Testis (tissue), 3 donors: ENCODE data around the gene DNAH6. TPM values are rescaled to one million over a fixed set of nuclear protein-coding genes. Genes with fewer than 3 reads are reported as not detected.

Source experiments
- DNase-seq: peaks from one replicate; pipeline ENCODE4 v3.0.0-alpha.2; 2019
- H3K27ac ChIP-seq, 2 donors: fragments of 200-600 bp; sonication (generic); one replicate each; pipeline ENCODE4 v1.5.1; 2019
- H3K27me3 ChIP-seq: fragments of 200-600 bp; sonication (generic); one replicate; pipeline ENCODE4 v1.5.1; 2019
- H3K36me3 ChIP-seq: fragments of 200-600 bp; sonication (generic); one replicate; pipeline ENCODE4 v1.5.1; 2017; ENCODE audit warnings: low read depth; ENCODE audit errors: missing control alignments
- H3K4me1 ChIP-seq: fragments of 200-600 bp; sonication (generic); one replicate; pipeline ENCODE4 v1.5.1; 2019
- H3K4me3 ChIP-seq, 2 donors: fragments of 200-600 bp; sonication (generic); one replicate each; pipeline ENCODE4 v1.5.1; 2017 to 2019
- H3K9me3 ChIP-seq: fragments of 200-600 bp; sonication (generic); one replicate; pipeline ENCODE4 v1.5.1; 2017
- POLR2A ChIP-seq: fragments of 450-650 bp; IDR thresholded peaks from one replicate; pipeline ENCODE4 v1.6.1; 2017; ENCODE audit warnings: antibody characterized with exemption, mild to moderate bottlenecking, moderate library complexity
- WGBS, 2 donors: methylation state at CpG; one replicate each; pipeline ENCODE4 v1.1.5; 2018; 5-methylcytosine and 5-hydroxymethylcytosine counted together
- intact Hi-C: fragments of 100-400 bp; cut with DNase I; formaldehyde crosslinking; loops from one replicate; pipeline ENCODE4 v1.15.1; 2023; ENCODE audit warnings: low total_unique reads
- polyA plus RNA-seq: library from polyadenylated mRNA; stranded (reverse); fragments of 350-450 nt; fragmentation: Illumina TruSeq; extraction: RNeasy Lipid Tissue Mini Kit (QIAGEN cat#74804); gene quantifications from one replicate; pipeline ENCODE4 v1.2.3, GENCODE V29; 2014; ENCODE audit warnings: low read depth, low replicate concordance; ENCODE audit not compliant: insufficient read depth
- total RNA-seq, 2 donors: library from RNA; depleted of rRNA; stranded (reverse); fragments of >200 nt; gene quantifications; one replicate each; pipeline ENCODE4 v1.2.3, GENCODE V29; 2016
- TF ChIP-seq, protein P1 (sequence below), 3 experiments: fragments of 450-650 bp in 2 of 3; fragments of 200-600 bp in 1 of 3; sonication (generic) in 1 of 3; IDR thresholded peaks; one replicate each; pipeline ENCODE4 v1.5.1; 2016 to 2019; ENCODE audit warnings: antibody characterized with exemption in 3 of 3, mild to moderate bottlenecking in 2 of 3, moderate library complexity in 1 of 3

The DNAH6 gene
- total and polyA plus RNA-seq, 3 donors from 2014 or later, result 7.1 to 18.4 (median 11.8) TPM

DNA sequence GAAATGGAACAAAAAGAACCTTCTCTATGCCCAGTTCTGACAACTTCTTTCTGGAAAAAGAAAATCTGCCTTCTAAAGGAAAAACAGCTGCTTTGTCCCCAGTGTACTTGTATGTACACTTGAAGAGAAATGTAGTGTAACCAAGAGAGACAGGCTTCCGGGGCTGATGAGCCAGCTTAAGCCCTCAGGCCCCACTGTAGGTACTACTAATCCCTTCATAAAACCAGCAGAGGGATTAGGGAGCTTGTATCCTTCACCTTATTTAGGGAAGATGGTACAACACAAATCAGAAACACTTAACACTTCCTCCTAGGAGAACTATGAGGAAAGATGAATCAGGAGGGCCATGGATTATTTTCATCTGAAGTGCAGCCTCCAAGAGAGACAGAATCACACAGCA lies 38.4 kb upstream of the DNAH6 start:
- intact Hi-C loops, result no loop called here
- no peak for DNase-seq
- H3K9me3 ChIP-seq, result no peaks in the 10 kb centered on the region
- H3K27ac ChIP-seq, result no peak overlapping the region
- no peak overlapping the region for H3K4me3 ChIP-seq
- no peaks in the 10 kb centered on the region for H3K36me3 ChIP-seq
- no peak for TF ChIP-seq POLR2A
- TF ChIP-seq, protein P1, sequence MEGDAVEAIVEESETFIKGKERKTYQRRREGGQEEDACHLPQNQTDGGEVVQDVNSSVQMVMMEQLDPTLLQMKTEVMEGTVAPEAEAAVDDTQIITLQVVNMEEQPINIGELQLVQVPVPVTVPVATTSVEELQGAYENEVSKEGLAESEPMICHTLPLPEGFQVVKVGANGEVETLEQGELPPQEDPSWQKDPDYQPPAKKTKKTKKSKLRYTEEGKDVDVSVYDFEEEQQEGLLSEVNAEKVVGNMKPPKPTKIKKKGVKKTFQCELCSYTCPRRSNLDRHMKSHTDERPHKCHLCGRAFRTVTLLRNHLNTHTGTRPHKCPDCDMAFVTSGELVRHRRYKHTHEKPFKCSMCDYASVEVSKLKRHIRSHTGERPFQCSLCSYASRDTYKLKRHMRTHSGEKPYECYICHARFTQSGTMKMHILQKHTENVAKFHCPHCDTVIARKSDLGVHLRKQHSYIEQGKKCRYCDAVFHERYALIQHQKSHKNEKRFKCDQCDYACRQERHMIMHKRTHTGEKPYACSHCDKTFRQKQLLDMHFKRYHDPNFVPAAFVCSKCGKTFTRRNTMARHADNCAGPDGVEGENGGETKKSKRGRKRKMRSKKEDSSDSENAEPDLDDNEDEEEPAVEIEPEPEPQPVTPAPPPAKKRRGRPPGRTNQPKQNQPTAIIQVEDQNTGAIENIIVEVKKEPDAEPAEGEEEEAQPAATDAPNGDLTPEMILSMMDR (IDR thresholded peaks at IDR 0.05), result no peak
- WGBS, 2 donors, result 80 to 94% methylated on average over 1 of the region's 1 CpG
- no peaks in the 10 kb centered on the region for H3K27me3 ChIP-seq
- no peaks in the 10 kb centered on the region for H3K4me1 ChIP-seq

DNA sequence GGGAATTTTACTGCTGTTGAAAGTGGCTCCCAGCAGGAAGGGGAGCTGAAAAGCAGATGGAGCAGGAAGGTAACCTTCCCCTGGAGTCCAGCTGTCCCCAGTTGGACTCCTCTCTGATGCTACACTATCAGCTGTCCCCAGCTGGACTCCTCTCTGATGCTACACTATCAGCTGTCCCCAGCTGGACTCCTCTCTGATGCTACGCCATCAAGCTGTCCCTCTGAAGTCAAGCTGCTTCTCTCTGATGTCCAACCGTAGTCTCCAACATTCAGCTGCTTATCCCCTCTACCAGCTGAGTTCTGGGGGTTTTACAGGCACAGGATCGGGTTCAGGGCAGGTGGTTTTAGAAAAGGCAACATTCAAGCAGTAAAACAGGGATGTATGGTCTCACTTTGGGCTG lies 37.4 kb upstream of the DNAH6 start:
- no peaks in the 10 kb centered on the region for H3K4me1 ChIP-seq
- H3K27me3 ChIP-seq, result no peaks in the 10 kb centered on the region
- 83 to 99% methylated on average over 3 of the region's 3 CpGs for WGBS, 2 donors
- TF ChIP-seq POLR2A, result no peak
- TF ChIP-seq, protein P1 (IDR thresholded peaks at IDR 0.05), result no peak
- DNase-seq, result no peak
- no peak overlapping the region for H3K4me3 ChIP-seq
- intact Hi-C loops, result no loop called here
- H3K36me3 ChIP-seq, result no peaks in the 10 kb centered on the region
- no peak overlapping the region for H3K27ac ChIP-seq
- H3K9me3 ChIP-seq, result no peaks in the 10 kb centered on the region

GRCh38 chr2:84481702-84482101 lies 34.6 kb upstream of the DNAH6 start:
- H3K9me3 ChIP-seq, result no peaks in the 10 kb centered on the region
- DNase-seq, result no peak
- intact Hi-C loops, result no loop called here
- H3K36me3 ChIP-seq, result no peaks in the 10 kb centered on the region
- no peaks in the 10 kb centered on the region for H3K27me3 ChIP-seq
- no peak overlapping the region for H3K4me3 ChIP-seq
- no peak overlapping the region for H3K27ac ChIP-seq
- WGBS, 2 donors, result 59 to 65% methylated on average over 5 of the region's 5 CpGs
- no peak for TF ChIP-seq POLR2A
- TF ChIP-seq, protein P1 (IDR thresholded peaks at IDR 0.05), result no peak
- no peaks in the 10 kb centered on the region for H3K4me1 ChIP-seq

DNA sequence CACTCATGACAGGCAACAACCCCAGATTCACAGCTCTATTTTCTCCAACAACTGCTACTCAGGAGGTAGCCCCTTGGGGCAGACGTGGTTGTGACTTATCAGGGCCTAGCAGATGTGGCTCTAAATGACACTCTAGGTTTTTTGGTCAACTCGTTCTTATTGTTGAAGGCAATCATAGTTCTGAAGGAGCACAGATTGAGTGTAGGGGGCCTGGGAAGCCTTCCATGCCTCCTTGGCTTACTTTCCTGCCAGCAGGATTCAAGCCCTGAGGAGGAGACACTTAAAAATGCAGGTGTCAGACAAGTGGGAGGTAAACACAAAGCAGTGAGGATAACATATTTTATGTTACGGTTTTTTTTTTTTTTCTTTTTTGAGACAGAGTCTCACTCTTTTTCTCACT lies 33.7 kb upstream of the DNAH6 start:
- intact Hi-C loops, result no loop called here

GRCh38 chr2:84483320-84483719 lies 33.0 kb upstream of the DNAH6 start:
- H3K36me3 ChIP-seq, result no peaks in the 10 kb centered on the region
- WGBS, 2 donors, result 88 to 89% methylated on average over 1 of the region's 1 CpG
- intact Hi-C loops, result no loop called here

More for the DNA sequence above, 33.7 kb upstream of the DNAH6 start:
- Histone ChIP-seq H3K27ac (no peak overlapping the region), H3K4me1 (no peaks in the 10 kb centered on the region), H3K27me3 (no peaks in the 10 kb centered on the region), H3K36me3 (no peaks in the 10 kb centered on the region), H3K9me3 (no peaks in the 10 kb centered on the region), H3K4me3 (no peak overlapping the region)
- WGBS, 2 donors, result 53 to 72% methylated on average over 3 of the region's 3 CpGs
- no peak for DNase-seq
- TF ChIP-seq, protein P1 (IDR thresholded peaks at IDR 0.05), result no peak
- TF ChIP-seq POLR2A, result no peak

More at GRCh38 chr2:84483320-84483719, 33.0 kb upstream of the DNAH6 start:
- H3K27me3 ChIP-seq, result no peaks in the 10 kb centered on the region
- no peak overlapping the region for H3K4me3 ChIP-seq
- H3K9me3 ChIP-seq, result no peaks in the 10 kb centered on the region
- no peak for TF ChIP-seq POLR2A
- TF ChIP-seq, protein P1 (IDR thresholded peaks at IDR 0.05), result no peak
- DNase-seq, result no peak
- no peaks in the 10 kb centered on the region for H3K4me1 ChIP-seq
- H3K27ac ChIP-seq, result no peak overlapping the region
